ENCODE data around the gene PDE9A.

PDE9A gene

DNA sequence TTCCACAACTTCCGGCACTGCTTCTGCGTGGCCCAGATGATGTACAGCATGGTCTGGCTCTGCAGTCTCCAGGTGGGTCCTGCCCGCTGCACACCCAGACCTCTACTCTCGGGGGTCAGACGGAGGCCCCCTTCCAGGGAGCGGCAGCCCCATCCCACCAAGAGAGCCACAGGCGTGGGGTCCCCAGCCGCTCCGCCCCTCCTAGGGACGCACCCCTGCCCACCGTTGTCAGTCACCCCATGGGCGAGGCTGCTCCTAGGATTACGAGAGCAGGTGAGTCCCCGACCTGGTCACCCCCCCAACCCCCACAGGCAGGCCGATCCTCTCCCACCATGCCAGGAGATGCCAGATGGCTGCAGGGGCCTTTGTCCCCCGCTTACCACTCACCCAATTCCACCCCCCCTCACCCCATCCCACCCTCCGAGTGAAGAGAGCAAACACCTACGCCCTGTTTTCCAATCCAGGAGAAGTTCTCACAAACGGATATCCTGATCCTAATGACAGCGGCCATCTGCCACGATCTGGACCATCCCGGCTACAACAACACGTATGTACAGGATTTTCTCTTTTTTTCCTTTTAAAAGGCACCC, 107.0 kb downstream of the PDE9A start:
- DNase-seq = no peak

- DNase-seq = no peak
Observed at GRCh38 chr21:42760951-42761751, 107.7 kb downstream of the PDE9A start.

DNA sequence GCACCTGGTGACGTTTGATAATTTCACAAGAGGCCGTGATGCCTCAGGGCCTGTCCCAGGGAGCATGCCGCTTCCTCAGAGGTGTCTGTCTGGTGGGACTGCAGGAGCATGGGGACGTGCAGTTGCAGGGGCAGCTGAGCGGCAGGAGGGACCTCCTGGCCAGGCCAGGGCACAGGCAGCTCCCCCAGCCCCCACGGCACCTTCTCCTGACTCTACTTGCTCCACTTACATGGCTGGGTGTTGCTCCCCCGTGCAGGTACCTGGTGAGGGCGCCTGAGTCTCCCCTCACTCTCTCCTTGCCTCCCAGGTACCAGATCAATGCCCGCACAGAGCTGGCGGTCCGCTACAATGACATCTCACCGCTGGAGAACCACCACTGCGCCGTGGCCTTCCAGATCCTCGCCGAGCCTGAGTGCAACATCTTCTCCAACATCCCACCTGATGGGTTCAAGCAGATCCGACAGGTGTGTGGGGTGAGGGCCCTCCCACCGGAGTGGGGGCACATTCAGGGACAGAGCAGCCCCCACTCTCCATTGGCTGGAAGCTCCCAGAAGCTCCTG, 108.4 kb downstream of the PDE9A start:
- DNase-seq = no peak

GRCh38 chr21:42763581-42764442, 110.4 kb downstream of the PDE9A start:
- no peak for DNase-seq

- no peak for DNase-seq
Observed at GRCh38 chr21:42764443-42764760, 111.0 kb downstream of the PDE9A start.

DNA sequence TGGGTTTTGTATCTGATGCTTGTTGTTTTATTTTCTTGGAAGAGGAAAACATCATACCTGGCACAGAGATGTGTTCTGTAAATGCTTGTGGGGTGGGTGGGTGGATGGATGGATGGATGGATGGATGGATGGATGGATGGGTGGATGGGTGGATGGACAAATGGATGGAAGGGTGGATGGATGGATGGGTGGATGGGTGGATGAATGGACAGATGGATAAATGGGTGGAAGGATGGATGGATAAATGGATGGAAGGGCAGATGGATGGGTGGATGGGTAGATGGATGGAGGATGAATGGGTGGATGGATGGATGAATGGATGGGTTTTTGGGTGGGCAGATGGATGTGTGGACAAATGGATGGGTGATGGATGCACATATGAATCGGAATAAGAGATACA, 111.5 kb downstream of the PDE9A start:
- no peak for DNase-seq

DNA sequence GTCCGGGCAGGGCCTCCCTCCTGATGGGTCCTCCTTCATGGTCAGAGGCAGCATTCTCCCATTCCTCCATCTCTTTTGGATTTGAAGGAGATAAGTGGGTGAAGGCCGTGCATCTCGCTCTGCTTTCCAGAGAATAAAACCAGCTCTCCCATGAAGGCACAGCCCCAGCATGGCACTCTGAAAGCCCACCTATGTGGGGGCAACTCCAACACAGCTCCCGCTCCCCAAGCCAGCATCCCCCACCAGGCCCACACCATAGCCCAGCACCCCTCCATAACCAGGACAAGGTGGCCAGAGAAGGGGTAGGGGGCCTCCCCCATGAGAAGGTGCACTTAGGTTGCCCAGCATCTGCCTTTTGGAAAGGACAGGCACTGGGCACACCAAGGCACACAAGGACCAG, 112.2 kb downstream of the PDE9A start:
- DNase-seq = no peak

DNA sequence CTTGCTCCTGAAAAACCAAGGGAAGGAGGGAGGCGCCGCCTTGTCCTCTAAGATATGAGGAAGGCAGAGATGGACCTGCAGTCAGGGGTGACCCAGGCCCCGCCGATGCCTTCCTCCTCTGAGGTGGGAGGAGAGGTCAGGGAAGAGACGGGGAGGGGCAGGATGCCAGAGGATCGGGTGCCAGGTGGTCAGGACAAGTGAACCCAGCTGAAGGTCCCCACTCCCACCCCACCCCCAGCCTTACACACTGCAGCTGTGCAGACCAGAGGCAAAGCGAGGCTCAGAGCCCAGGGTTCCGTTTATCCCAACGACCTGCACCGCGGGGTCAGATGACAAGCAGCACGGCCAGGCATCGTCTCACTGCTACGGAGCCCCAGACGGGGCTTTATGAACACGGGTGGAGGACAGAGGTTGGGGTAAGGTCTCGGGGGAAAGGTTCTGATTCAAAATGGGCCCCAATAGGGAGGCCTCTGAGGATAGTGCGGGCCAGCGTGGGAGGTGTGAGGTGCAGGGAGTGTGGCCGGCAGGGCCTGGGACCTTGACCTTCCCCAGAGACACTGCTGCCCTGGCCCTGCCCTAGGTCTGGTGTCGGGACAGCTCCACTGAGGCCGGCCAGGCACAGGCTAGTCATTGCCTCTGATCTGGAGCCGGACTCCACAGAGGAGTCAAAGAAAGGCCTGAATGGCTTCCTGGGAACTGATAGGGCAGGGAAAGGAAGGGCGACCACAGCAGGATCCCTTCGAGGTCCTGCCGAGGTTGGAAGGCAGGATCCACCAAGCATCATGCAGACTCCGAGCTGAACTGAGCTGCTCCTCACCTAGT, 113.5 kb downstream of the PDE9A start:
- DNase-seq = no peak

GRCh38 chr21:42767561-42767835, 114.1 kb downstream of the PDE9A start:
- no peak for DNase-seq

- DNase-seq = no peak
Observed at GRCh38 chr21:42768324-42769121, 115.1 kb downstream of the PDE9A start.

DNA sequence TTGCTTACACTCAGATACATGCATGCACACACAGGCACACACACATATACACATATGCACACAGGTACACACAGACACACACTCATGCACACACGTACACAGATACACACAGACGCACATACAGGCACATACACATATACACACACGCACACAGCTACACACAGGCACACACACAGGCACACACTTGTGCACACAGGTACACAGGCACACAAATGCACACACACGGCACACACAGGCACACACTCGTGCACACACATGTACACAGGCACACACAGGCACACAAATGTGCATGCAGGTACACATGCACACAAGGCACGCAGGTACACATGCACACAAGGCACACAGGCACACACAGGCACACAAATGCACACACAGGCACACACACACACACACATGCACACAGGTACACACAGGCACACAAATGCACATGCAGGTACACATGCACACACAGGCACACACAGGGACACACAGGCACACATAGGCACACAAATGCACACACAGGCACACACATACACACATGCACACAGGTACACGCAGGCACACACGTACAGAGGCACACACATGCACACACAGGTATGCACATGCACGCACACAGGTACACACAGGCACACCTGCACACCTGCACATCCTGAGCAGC, 115.9 kb downstream of the PDE9A start:
- DNase-seq = no peak

DNA sequence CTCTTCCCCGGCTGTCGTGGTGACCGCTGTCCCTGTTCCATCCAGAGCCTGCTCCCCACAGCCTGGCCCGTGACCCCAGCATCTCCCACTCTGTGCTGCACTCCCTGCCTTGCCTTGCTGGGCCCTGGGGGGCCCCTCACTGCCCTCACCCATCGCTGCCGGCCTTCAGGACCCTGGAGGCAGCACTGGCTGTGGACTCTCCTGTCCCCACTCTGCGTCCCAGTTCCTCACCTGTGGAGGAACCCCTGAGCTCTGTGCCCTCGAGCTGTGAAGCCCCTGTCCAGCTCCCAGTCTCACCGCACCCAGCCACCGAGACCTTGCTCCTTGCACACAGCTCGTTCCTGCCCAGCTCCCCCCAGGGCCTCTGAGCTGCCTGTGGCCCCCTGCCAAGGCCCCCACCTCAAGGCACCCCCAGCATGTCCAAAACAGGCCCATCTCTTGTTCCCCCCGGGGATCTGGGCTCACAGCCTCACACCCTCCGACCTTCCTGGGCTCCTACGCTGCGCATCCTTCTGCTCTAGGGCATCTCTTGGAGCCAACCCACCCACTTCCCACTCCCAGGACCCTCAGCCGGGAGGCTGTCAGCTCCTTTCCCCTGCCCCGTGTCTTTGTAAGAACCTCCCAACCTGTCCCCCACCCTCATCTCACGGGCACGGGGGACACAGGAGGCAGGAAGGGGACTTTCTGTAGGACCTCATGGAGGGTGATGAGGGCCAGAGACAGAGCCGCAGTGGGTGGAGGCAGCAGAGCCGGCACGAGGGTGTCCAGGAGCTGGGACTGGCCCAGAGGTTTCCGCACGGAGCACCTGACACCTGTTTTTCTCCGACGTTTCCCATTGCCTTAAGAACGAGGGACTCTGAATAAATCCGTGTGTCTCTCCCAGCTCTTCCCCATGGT, 116.6 kb downstream of the PDE9A start:
- DNase-seq = no peak

GRCh38 chr21:42770717-42771502, 117.5 kb downstream of the PDE9A start:
- no peak for DNase-seq

GRCh38 chr21:42771503-42771805, 118.0 kb downstream of the PDE9A start:
- no peak for DNase-seq

DNA sequence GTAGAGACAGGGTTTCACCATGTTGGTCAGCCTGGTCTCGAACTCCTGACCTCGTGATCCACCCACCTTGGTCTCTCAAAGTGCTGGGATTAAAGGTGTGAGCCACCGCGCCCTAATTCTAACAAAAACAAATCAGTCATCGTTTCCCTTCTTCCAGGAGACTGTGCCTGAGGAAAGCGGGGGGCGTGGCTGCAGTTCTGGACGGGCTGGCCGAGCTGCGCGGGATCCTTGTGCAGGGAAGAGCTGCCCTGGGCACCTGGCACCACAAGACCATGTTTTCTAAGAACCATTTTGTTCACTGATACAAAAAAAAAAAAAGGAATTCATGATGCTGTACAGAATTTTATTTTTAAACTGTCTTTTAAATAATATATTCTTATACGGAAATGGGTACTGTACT, 121.7 kb downstream of the PDE9A start:
- no peak for DNase-seq

DNA sequence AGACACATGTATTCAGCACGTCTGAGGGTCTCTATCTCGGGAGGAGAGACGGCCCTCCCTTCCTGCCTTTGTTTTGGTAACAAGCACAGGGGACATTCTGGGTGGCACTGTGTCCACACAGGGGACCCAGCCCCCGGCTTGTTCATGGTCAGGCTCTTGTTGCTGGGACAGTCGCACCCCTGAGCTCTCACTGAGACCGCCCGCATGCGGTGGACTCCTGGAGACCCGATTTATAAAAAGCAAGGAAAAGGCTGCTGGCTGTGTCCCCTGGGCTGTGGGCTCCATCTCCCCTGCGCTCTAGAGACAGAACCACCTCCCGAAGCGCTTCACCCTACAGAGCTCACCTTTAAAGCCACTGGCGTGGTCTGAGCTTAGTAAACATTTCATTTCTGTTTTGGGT, 122.5 kb downstream of the PDE9A start:
- DNase-seq = no peak

- no peak for DNase-seq
Observed at GRCh38 chr21:42777064-42777756, 123.8 kb downstream of the PDE9A start.

GRCh38 chr21:42777757-42778344, 124.4 kb downstream of the PDE9A start:
- DNase-seq = no peak

GRCh38 chr21:42779431-42779861, 126.0 kb downstream of the PDE9A start:
- no peak for DNase-seq

Measured in right hindlimb (tissue), 1 donor.